Mesodermal cell (in vitro differentiated cells): ENCODE results near the gene PTN. TPM values are rescaled to one million over a fixed set of nuclear protein-coding genes. Genes with fewer than 3 reads are reported as not detected.

Experiments
- H3K27ac ChIP-seq: 2 replicates; pipeline ENCODE4 v1.7.0; 2013; ENCODE audit warnings: mild to moderate bottlenecking, low read depth, low read length, moderate library complexity; ENCODE audit not compliant: severe bottlenecking
- H3K36me3 ChIP-seq: 2 replicates; pipeline ENCODE4 v1.7.1; 2013; ENCODE audit warnings: mild to moderate bottlenecking, low read length, moderate library complexity; ENCODE audit not compliant: control insufficient read depth, insufficient read depth
- H3K4me1 ChIP-seq: one replicate; pipeline ENCODE4 v1.7.1; 2013; ENCODE audit warnings: mild to moderate bottlenecking, low read length; ENCODE audit not compliant: insufficient read depth, control insufficient read depth, poor library complexity, severe bottlenecking
- H3K4me3 ChIP-seq: 2 replicates; pipeline ENCODE4 v1.7.0; 2013; ENCODE audit warnings: low read length, control low read depth, mild to moderate bottlenecking; ENCODE audit not compliant: insufficient read depth, poor library complexity, severe bottlenecking; ENCODE audit errors: extremely low read depth
- H3K9me3 ChIP-seq: 2 replicates; pipeline ENCODE4 v1.7.1; 2013; ENCODE audit warnings: mild to moderate bottlenecking, low read length, moderate library complexity; ENCODE audit not compliant: control insufficient read depth
- WGBS, 2 experiments: methylation state at CpG; one replicate each; pipeline ENCODE4 v1.1.5; 2013; ENCODE audit warnings: missing lambda C conversion rate in 2 of 2; ENCODE audit not compliant: insufficient coverage in 2 of 2; 5-methylcytosine and 5-hydroxymethylcytosine counted together
- polyA plus RNA-seq, 2 experiments: library from polyadenylated mRNA; stranded (reverse); fragments of 50-300 nt; gene quantifications; one replicate each; pipeline ENCODE4 v1.2.3, GENCODE V29; 2013

Gene PTN, protein sequence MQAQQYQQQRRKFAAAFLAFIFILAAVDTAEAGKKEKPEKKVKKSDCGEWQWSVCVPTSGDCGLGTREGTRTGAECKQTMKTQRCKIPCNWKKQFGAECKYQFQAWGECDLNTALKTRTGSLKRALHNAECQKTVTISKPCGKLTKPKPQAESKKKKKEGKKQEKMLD
- 52.7 TPM for polyA plus RNA-seq (2013, experiment 1 of 2)
- 49.8 TPM for polyA plus RNA-seq (2013, experiment 2 of 2)

DNA sequence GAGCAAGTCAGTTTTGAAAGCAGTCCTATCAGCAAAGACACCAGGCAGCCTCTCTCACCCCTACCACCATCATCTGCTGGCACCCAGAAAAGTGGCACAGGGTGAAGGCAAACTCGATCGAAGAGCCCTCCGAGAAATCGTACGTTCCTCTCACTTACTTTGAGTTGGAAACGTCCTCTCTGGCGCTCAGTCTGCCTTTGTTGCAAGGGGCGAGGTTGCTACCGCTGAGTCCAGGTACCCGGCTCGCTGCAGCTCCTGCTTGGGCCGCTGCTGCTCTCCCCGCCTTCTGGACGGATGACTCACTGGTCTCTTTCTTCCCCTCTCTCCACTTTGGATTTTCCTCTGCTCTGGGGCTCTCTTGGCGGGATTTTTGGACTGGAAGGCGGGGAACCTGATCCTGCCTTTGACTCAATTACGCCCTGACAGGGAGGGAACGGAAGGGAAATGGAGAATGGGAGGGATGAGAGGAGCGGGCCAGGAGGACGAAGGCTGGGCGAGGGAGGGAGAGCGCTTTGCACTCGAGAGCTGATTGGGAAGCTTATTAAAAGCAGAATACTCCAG lies at the start of gene PTN:
Gene PTN, minus strand, starts transcription at position 453 of the 561 bp plus-strand sequence. CDS start 88,760 bp downstream, outside the sequence.
- Histone ChIP-seq H3K27ac (peak within 1 kb of the TSS; percentile 51), H3K36me3 (no peaks in the 10 kb centered on the region), H3K4me1 (no peaks in the 10 kb centered on the region), H3K4me3 (peak within 1 kb of the TSS; percentile 32), H3K9me3 (no peaks in the 10 kb centered on the region)
- WGBS, 2 experiments: 1 to 2% methylated on average over 15 to 23 of the region's 23 CpGs

DNA sequence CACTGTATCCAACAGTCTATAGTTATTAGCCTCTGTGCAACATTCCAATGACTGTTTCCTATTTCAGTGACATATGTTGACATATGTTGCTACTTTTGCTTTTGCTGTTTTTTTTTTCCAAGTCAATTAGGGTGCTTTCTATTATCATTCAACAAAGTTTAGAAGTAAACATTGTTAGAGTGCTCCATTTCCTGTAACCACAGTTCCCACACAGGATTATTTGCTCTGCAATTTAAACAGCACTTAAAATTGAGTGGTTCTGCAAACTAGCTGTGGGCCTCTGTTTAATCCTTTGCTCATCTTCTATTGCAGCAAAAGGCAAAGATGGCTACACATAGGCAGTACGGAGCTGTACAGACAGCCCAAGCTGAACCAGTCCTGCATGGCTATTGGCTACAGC lies 46.5 kb upstream of the PTN start:
- Histone ChIP-seq H3K36me3 (no peaks in the 10 kb centered on the region), H3K9me3 (no peaks in the 10 kb centered on the region), H3K27ac (no peak overlapping the region), H3K4me3 (no peak overlapping the region), H3K4me1 (no peaks in the 10 kb centered on the region)
- WGBS, 2 experiments: 67 to 71% methylated on average over 1 of the region's 1 CpG

DNA sequence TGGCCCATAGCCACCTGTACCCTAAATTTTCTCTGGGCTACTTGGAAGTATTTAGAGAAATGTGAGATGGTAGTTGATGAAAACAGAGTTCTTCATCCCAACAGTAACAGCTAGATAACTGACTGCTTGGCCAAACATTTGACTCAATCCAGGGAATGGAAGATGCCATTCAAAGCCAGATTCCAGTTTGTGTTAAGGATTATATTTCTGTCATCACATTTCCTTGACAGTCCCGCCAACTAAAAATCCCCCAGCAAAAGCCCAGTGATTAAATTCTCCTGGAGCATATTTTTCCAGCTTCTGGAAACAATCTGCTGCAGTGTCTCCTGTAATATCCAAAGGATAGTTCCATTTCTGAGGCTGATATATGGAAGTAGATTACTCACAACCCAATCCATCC lies 45.4 kb upstream of the PTN start:
- Histone ChIP-seq H3K4me1 (no peaks in the 10 kb centered on the region), H3K36me3 (no peaks in the 10 kb centered on the region), H3K4me3 (no peak overlapping the region), H3K9me3 (no peaks in the 10 kb centered on the region), H3K27ac (no peak overlapping the region)
- 100% methylated on average over 1 of the region's 1 CpG; no CpG with 5 or more reads in 1 of the 2 experiments for WGBS, 2 experiments

GRCh38 chr7:137386966-137387365 lies 43.4 kb upstream of the PTN start:
- Histone ChIP-seq H3K4me1 (no peaks in the 10 kb centered on the region), H3K36me3 (no peaks in the 10 kb centered on the region), H3K27ac (no peak overlapping the region), H3K4me3 (no peak overlapping the region), H3K9me3 (no peaks in the 10 kb centered on the region)
- 20% methylated on average over 1 of the region's 1 CpG; no CpG with 5 or more reads in 1 of the 2 experiments for WGBS, 2 experiments

- Histone ChIP-seq H3K4me3 (no peak overlapping the region), H3K4me1 (no peaks in the 10 kb centered on the region), H3K36me3 (no peaks in the 10 kb centered on the region), H3K9me3 (no peaks in the 10 kb centered on the region), H3K27ac (no peak overlapping the region)
- no CpG with 5 or more reads among the region's 1 CpG for WGBS, 2 experiments
Measured at GRCh38 chr7:137381045-137381444, 37.5 kb upstream of the PTN start.

DNA sequence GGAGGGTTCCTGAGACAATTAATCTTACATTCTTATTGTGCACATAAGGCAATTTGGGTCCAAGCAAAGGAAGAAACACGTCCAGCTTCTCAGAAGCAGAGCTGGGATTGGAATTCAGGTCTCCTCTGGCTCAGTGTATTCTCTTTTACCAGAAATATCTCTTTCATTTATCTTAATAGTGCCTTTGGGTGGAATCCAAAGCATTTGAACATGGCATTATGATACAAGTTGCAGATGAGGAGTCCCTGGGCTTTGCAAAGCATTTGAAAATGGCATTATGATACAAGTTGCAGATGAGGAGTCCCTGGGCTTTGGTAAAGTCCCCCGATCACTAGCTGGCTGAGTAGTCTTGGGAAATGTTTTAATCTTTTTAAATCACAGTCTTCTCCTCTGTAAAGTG lies 30.0 kb upstream of the PTN start:
- 100% methylated on average over 1 of the region's 2 CpGs; no CpG with 5 or more reads in 1 of the 2 experiments for WGBS, 2 experiments
- no peak overlapping the region for H3K4me3 ChIP-seq
- H3K4me1 ChIP-seq: no peaks in the 10 kb centered on the region
- H3K9me3 ChIP-seq: no peaks in the 10 kb centered on the region
- no peak overlapping the region for H3K27ac ChIP-seq
- no peaks in the 10 kb centered on the region for H3K36me3 ChIP-seq

DNA sequence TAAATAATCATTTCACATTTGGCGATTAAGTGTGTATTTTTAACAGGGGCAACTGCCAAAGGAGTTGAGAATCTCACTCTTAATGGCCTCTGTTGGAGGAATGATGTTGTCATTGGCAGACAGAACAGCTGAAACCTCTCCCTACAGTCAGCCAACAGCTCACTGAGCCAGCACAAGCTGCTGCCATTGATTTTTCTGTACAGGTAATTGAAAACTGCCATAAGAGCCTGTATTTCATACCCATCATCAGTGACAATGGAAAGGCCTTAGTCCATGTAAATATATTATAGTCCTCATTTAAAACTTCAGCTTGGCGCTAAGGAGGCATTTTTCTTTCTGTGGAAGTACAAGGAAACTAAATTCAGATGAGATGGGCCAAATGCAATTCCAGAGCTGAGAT lies 28.1 kb upstream of the PTN start:
- WGBS, 2 experiments: no CpG with 5 or more reads among the region's 2 CpGs
- no peak overlapping the region for H3K27ac ChIP-seq
- H3K9me3 ChIP-seq: peaks cover 7% of the 10 kb centered on the region
- no peak overlapping the region for H3K4me3 ChIP-seq
- no peaks in the 10 kb centered on the region for H3K4me1 ChIP-seq
- no peaks in the 10 kb centered on the region for H3K36me3 ChIP-seq

DNA sequence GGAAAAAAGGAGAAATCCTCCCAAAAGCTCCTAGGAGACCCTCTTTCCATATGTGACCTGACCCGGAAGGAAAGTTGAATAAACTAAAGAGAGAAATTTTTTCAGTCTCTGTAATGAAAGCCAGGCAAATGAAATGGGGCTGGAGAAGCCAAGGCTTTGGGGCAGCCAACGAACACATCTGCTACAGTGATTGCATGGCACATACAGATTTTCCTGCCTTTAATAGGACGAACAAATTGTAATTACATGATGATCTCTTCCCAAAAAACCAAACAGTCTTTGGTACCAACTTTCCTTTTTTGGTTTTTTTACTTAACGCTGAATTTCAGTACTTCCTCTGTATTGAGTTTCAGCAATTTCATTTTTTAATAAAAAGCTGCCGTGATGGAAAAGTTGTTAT lies 23.5 kb upstream of the PTN start:
- no peak overlapping the region for H3K27ac ChIP-seq
- 90 to 93% methylated on average over 2 to 3 of the region's 5 CpGs for WGBS, 2 experiments

DNA sequence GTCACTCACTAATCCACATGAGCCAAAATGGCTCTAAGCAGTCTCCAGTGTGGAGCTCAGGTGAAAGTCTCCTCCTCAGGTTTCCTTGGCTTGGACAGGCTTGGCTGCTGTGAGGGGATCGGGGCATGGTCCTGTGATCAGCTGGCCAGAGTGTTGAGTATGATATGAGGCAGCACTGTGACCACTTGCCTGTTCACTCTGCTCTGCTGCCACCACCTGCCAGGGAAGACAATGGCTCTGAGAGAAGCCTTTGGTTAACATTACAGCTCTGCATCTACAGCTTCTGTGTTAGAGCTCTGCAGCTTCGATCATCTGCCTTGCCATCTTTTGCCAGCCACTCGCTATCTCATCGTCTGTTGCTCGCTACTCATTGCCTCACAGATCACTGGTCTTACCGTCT lies 20.1 kb upstream of the PTN start:
- 79 to 89% methylated on average over 5 of the region's 6 CpGs for WGBS, 2 experiments
- H3K9me3 ChIP-seq: peaks cover 53% of the 10 kb centered on the region

More for the DNA sequence above, 23.5 kb upstream of the PTN start:
- Histone ChIP-seq H3K36me3 (no peaks in the 10 kb centered on the region), H3K9me3 (peaks cover 23% of the 10 kb centered on the region), H3K4me3 (no peak overlapping the region), H3K4me1 (no peaks in the 10 kb centered on the region)

GRCh38 chr7:137360087-137360679 lies 16.6 kb upstream of the PTN start:
- H3K36me3 ChIP-seq: no peaks in the 10 kb centered on the region
- WGBS, 2 experiments: 57 to 67% methylated on average over 1 of the region's 1 CpG
- no peak overlapping the region for H3K27ac ChIP-seq
- H3K4me3 ChIP-seq: no peak overlapping the region
- peaks cover 55% of the 10 kb centered on the region for H3K9me3 ChIP-seq
- H3K4me1 ChIP-seq: no peaks in the 10 kb centered on the region

More for the DNA sequence above, 20.1 kb upstream of the PTN start:
- H3K36me3 ChIP-seq: no peaks in the 10 kb centered on the region
- no peak overlapping the region for H3K27ac ChIP-seq
- no peaks in the 10 kb centered on the region for H3K4me1 ChIP-seq
- no peak overlapping the region for H3K4me3 ChIP-seq

GRCh38 chr7:137354961-137355360 lies 11.4 kb upstream of the PTN start:
- H3K4me1 ChIP-seq: no peaks in the 10 kb centered on the region
- no peaks in the 10 kb centered on the region for H3K36me3 ChIP-seq
- H3K4me3 ChIP-seq: no peak overlapping the region
- H3K27ac ChIP-seq: no peak overlapping the region
- H3K9me3 ChIP-seq: peaks cover 20% of the 10 kb centered on the region
